ENCODE results near the gene INVS. TPM values are rescaled to one million over a fixed set of nuclear protein-coding genes. Genes with fewer than 3 reads are reported as not detected.

Gene INVS
- total RNA-seq, 3 donors from 2014 or later (not counting 1 experiment from before 2014, with no cell fraction given): 24.5 to 30.6 (median 27.4) TPM

DNA sequence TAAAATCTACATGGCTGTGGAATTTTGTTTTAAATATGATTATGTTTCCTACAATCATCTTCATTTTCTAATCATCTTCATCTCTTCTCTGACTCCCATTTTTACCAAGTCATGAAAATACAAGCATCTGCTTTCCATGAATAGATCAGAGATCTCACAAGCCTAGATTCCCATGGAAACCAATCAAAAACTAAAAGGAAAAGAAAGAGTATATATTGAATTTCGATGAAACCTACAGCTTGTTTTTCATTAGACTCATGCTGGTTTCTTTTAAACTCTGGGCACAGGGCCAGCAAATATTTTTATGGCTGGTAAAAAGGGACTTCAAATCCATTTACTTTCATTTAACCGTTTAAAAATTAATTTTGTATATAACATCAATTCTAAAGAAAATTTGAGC, 51.2 kb downstream of the INVS start:
- no peak overlapping the region for H3K4me3 ChIP-seq (ENCODE audit: low read length)
- intact Hi-C loops (cut with micrococcal nuclease): no loop called here
- ATAC-seq (no peak), DNase-seq (no peak)
- WGBS (ENCODE audit: insufficient coverage): 86% methylated on average over 1 of the region's 2 CpGs
- peaks cover 7 to 13% of the 10 kb centered on the region in 2 donors for H3K4me1 Mint-ChIP-seq
- no peak overlapping the region for H3K4me3 Mint-ChIP-seq
- H3K9me3 Mint-ChIP-seq: no peaks in the 10 kb centered on the region
- no peak overlapping the region for H3K27ac Mint-ChIP-seq
- no peaks in the 10 kb centered on the region for H3K4me1 ChIP-seq (ENCODE audit: control insufficient read depth, insufficient read depth, low read length)
- H3K36me3 Mint-ChIP-seq: no peaks in the 10 kb centered on the region
- no peaks in the 10 kb centered on the region for H3K36me3 ChIP-seq (ENCODE audit: control insufficient read depth, insufficient read depth, low read length)
- H3K27ac ChIP-seq (ENCODE audit: low read length): no peak overlapping the region
- H3K27me3 Mint-ChIP-seq (ENCODE audit: low read depth in 2 of 2): no peaks in the 10 kb centered on the region
- TF ChIP-seq, protein P1, sequence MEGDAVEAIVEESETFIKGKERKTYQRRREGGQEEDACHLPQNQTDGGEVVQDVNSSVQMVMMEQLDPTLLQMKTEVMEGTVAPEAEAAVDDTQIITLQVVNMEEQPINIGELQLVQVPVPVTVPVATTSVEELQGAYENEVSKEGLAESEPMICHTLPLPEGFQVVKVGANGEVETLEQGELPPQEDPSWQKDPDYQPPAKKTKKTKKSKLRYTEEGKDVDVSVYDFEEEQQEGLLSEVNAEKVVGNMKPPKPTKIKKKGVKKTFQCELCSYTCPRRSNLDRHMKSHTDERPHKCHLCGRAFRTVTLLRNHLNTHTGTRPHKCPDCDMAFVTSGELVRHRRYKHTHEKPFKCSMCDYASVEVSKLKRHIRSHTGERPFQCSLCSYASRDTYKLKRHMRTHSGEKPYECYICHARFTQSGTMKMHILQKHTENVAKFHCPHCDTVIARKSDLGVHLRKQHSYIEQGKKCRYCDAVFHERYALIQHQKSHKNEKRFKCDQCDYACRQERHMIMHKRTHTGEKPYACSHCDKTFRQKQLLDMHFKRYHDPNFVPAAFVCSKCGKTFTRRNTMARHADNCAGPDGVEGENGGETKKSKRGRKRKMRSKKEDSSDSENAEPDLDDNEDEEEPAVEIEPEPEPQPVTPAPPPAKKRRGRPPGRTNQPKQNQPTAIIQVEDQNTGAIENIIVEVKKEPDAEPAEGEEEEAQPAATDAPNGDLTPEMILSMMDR (IDR thresholded peaks at IDR 0.05): no peak
- H3K9me3 ChIP-seq (ENCODE audit: control insufficient read depth, insufficient read depth, low read length): no peaks in the 10 kb centered on the region
- no peaks in the 10 kb centered on the region for H3K27me3 ChIP-seq (ENCODE audit: control insufficient read depth, insufficient read depth, low read length)

DNA sequence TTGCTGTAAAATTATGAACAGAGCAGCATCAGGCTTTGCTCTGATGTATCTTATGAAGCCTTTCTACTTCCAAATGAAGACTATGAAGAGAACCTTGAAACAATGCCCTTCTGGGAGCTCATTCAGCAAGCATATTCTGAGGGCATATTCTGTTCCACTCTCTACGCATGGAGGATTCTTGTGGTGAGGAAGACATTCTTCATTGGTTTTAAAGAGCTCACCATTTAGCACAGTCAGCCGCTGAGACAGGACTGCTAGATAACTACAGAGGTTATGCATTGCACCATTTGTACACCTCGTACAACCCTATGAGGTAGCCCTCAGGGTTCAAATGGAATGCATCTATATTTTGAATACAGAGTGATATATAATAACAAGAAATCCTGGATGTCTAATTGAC, 61.0 kb downstream of the INVS start:
- Mint-ChIP-seq H3K27me3 (ENCODE audit: low read depth in 2 of 2) (no peaks in the 10 kb centered on the region), H3K4me1 (no peaks in the 10 kb centered on the region), H3K36me3 (no peaks in the 10 kb centered on the region), H3K9me3 (no peaks in the 10 kb centered on the region), H3K27ac (no peak overlapping the region), H3K4me3 (no peak overlapping the region)
- Histone ChIP-seq H3K4me3 (ENCODE audit: low read length) (no peak overlapping the region), H3K27me3 (ENCODE audit: control insufficient read depth, insufficient read depth, low read length) (no peaks in the 10 kb centered on the region), H3K27ac (ENCODE audit: low read length) (no peak overlapping the region), H3K9me3 (ENCODE audit: control insufficient read depth, insufficient read depth, low read length) (no peaks in the 10 kb centered on the region), H3K4me1 (ENCODE audit: control insufficient read depth, insufficient read depth, low read length) (no peaks in the 10 kb centered on the region), H3K36me3 (ENCODE audit: control insufficient read depth, insufficient read depth, low read length) (no peaks in the 10 kb centered on the region)
- TF ChIP-seq, protein P1 (IDR thresholded peaks at IDR 0.05): no peak
- ATAC-seq: no peak
- intact Hi-C loops (cut with micrococcal nuclease): no loop called here
- DNase-seq: no peak
- WGBS (ENCODE audit: insufficient coverage): 82% methylated on average over 2 of the region's 3 CpGs

- intact Hi-C loops (cut with micrococcal nuclease): no loop called here
- no peaks in the 10 kb centered on the region for H3K9me3 ChIP-seq (ENCODE audit: control insufficient read depth, insufficient read depth, low read length)
- no peak for DNase-seq
- no peaks in the 10 kb centered on the region for H3K36me3 ChIP-seq (ENCODE audit: control insufficient read depth, insufficient read depth, low read length)
- Mint-ChIP-seq H3K36me3 (no peaks in the 10 kb centered on the region), H3K27ac (no peak overlapping the region), H3K4me3 (no peak overlapping the region), H3K9me3 (no peaks in the 10 kb centered on the region), H3K27me3 (ENCODE audit: low read depth in 2 of 2) (no peaks in the 10 kb centered on the region), H3K4me1 (peaks cover 0 to 5% of the 10 kb centered on the region in 2 donors)
- TF ChIP-seq, protein P1 (IDR thresholded peaks at IDR 0.05): no peak
- no peaks in the 10 kb centered on the region for H3K27me3 ChIP-seq (ENCODE audit: control insufficient read depth, insufficient read depth, low read length)
- H3K4me1 ChIP-seq (ENCODE audit: control insufficient read depth, insufficient read depth, low read length): no peaks in the 10 kb centered on the region
- no peak for ATAC-seq
- no peak overlapping the region for H3K27ac ChIP-seq (ENCODE audit: low read length)
- no peak overlapping the region for H3K4me3 ChIP-seq (ENCODE audit: low read length)
Measured at GRCh38 chr9:100167176-100167575, 68.1 kb downstream of the INVS start.

DNA sequence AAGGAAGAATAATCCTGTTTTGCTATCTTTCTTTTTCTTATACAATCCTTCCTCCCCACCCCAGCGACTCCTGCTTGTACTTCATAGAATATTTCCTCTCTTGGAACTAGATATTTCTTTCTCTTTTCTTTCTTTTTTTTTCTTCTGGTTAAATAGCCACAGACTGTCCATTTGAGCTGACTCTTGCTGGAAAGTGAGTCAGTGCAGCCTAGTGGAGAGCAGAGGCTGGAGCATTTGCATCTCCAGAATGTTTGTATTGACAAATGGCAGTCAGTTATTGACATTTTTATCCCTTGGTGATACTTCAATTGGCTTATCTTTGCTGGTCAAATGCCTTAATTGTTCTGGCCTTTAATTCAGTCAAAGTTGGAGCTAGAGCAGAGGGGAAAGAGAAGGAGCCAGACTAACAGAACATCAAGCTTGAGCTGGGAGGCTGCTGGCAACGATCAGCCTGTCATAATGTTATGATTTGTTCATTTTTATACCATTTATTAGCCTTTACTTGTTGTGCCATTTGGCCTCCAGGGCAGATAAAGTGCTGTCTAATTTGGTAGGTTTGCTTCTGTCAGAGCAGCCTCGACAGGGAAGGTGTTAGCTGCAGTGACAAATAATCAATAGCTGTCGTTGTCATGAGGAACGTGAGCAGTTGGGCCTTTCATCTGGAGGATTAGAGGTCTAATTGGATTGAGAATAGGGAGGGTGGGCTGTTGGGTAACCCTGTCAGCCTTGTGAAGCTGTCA, 69.0 kb downstream of the INVS start:
- Mint-ChIP-seq H3K27ac (no peak overlapping the region), H3K4me3 (no peak overlapping the region), H3K36me3 (peaks cover 5% of the 10 kb centered on the region), H3K27me3 (ENCODE audit: low read depth in 2 of 2) (no peaks in the 10 kb centered on the region), H3K4me1 (peaks cover 0 to 5% of the 10 kb centered on the region in 2 donors), H3K9me3 (no peaks in the 10 kb centered on the region)
- TF ChIP-seq, protein P1 (IDR thresholded peaks at IDR 0.05): no peak
- H3K27ac ChIP-seq (ENCODE audit: low read length): no peak overlapping the region
- no peak for ATAC-seq
- no peaks in the 10 kb centered on the region for H3K9me3 ChIP-seq (ENCODE audit: control insufficient read depth, insufficient read depth, low read length)
- no peak for DNase-seq
- intact Hi-C loops (cut with micrococcal nuclease): no loop called here
- no peaks in the 10 kb centered on the region for H3K27me3 ChIP-seq (ENCODE audit: control insufficient read depth, insufficient read depth, low read length)
- H3K4me1 ChIP-seq (ENCODE audit: control insufficient read depth, insufficient read depth, low read length): no peaks in the 10 kb centered on the region
- H3K36me3 ChIP-seq (ENCODE audit: control insufficient read depth, insufficient read depth, low read length): no peaks in the 10 kb centered on the region
- 83% methylated on average over 5 of the region's 5 CpGs for WGBS (ENCODE audit: insufficient coverage)
- H3K4me3 ChIP-seq (ENCODE audit: low read length): no peak overlapping the region

Measured in natural killer cell (primary cell).